LHCN-M2 (cell line): ENCODE measurements around the gene NRM. TPM values are rescaled to one million over a fixed set of nuclear protein-coding genes. Genes with fewer than 3 reads are reported as not detected.

ENCODE experiments used
- DNase-seq: peaks from one replicate; pipeline ENCODE4 v3.0.0-alpha.2; 2012; ENCODE audit warnings: low read depth
- total RNA-seq: library from RNA; depleted of rRNA; stranded (reverse); fragments of >200 nt; gene quantifications from 2 replicates; pipeline ENCODE4 v1.2.3, GENCODE V29; 2014

The NRM gene
- total RNA-seq, 1 experiment from 2014 or later = 27.6 TPM

DNA sequence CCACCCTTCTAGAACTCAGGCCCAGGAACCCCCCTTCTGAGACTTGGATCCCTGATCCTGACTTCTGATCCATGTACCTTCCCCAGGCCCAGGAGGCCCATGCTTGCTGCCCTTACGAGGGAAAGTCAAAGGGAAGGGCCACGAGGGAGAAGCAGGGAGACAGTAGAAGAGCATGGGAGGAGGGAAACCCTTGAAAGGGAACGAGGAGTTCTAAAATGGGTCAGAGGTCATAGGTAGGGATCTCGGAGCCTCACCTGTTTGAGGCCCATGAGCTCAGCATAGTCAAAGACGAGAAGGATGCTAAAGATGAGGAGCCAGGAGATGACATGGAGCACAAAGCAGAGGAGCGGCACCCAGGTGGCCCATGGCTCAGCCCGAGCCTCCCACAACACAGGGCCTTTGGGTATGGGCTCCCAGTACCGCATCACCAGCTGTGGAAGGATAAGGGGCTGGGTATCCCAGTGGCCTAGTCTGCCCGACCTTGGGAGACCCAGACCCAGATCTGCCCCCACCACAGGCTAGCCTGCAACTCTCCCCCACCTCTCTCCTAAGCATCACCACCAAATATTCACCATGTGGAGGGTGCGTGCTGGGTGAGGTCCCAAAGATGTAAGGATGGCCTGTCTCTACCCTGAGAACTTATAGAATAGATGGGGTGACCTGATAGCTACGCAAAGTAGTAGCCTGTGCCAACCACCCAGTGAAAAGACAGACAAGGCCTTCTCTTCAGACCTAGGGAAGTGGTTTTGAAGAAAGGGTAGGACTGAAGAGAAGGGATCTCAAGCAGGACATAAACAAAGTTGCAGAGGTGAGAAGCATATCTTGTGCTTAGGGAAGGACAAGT, 1.5 kb downstream of the NRM start:
- no peak for DNase-seq

DNA sequence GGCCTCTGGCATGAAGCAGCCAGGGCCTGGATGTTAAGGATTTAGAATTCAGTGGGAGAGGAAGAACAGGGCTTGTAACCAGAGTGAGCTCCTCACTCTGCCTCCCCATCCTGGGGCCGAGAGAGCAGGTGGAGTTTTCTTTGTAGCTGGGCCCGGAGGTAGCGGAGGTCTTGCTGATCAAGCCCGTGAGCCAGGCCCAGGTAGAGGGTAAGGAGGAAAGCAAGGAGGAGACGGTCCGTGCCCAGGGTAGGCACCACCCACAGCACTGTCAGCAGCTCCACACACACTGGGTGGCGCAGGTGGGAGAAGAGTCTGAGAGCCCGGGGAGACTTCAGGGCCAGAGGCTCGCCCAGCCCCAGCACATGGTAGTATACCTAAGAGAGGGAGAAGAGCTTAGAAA, 2.2 kb downstream of the NRM start:
- DNase-seq = no peak

- peak; percentile 70 for DNase-seq
These were observed 2.9 kb downstream of the NRM start for GRCh38 chr6:30687659-30688431.

DNA sequence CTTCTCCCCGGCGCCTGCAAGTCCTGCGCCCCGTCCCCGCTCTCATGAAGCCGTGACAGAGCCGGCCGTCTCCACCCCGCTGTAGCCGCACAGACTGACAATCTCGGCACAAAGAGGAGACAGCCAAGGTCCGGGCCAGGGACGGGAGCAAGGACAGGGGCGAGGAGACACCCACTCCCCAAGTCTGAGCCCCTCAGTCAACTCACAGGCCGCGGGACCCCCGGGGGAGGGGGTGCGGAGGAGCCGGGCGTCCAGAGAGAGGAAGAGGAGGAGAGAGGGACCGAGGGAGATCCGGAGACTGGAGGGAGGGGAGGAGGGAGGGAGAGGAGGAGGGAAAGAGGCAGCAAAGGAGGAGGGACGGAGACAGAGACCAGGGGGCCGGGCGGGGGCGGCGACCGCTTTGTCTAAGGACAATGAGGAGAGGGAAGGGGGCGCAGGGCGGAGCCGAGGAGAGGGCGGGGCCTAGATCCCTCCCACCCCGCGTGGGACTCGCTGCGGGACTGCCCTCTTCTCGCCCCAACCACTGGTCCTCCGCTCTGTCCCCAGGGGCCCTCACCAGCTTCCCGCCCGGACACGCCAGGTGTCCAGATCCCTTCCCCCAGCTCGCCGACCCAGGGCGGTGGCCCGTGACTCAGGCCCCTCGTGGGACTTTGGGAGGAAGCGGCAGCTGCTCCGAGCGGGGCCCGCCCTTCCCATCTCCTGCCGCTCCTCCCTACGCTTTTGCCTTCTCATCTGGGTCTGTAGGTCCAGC, 3.7 kb downstream of the NRM start:
- DNase-seq = peak; percentile 100

- DNase-seq = peak; percentile 70
These were observed 4.5 kb downstream of the NRM start, which contains the start of gene PPP1R18 for GRCh38 chr6:30686009-30686907. PPP1R18 (minus strand) TSS chr6:30686645; CDS start chr6:30686018, 627 bp downstream.

- DNase-seq = peak; percentile 42
These were observed 5.4 kb downstream of the NRM start for GRCh38 chr6:30685157-30686008.

DNA sequence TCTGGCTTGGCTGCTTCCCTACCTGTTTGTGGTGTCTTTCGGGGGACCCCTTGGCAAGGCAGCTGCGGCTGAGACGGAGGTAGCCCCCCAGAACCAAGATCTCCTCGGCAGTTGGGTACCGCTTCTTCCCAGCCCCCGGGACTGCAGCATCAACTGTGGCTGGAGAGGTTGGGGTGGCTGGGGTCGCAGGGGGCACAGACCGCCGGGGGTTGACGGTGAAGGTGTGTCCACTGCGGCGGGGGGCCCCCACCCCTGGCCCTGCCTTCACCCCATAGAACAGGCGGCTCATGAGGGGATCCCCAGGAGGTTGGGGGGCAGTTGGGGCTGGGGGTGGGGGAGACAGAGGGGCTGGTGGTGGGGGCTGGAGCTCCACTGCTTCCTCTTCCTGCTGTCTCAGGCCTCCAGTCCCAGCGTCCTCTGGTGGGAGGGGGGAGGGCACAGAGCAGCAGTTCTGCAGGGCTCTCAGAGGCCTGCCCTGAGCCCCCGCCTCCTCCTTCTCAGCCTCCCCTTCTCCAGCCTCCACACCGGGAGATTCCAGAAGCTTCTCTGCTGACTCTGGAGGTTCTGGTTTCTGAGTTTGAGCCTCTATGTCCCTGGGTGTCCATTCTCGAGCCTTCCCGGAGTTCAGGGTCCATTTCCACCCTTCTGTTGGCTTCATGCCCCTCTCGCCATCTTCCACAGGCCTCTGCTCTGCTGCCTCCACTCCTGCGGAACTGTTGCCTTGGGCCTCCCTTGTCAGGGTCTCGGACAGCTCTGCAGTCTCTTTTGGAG, 6.2 kb downstream of the NRM start:
- DNase-seq = no peak

DNA sequence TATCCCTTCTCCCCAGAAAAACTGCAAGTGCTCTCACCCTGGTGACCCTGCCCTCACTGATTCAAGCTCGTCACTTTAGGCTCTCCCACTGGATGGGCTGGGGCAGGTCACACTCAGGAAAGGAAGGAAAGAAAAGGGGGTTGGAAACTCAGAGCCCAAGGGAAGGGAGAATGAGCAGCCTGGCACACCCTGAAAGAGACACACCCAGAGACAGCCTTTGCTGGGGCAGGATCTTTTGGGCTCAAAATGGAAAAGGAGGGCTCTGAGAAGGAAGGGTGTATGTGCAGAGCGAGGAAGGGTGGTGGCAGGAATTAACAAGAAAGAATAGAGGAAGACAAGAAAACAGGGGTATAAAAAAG, 6.8 kb downstream of the NRM start:
- DNase-seq = no peak

- DNase-seq = no peak
These were observed 7.4 kb downstream of the NRM start for GRCh38 chr6:30683183-30683979.

DNA sequence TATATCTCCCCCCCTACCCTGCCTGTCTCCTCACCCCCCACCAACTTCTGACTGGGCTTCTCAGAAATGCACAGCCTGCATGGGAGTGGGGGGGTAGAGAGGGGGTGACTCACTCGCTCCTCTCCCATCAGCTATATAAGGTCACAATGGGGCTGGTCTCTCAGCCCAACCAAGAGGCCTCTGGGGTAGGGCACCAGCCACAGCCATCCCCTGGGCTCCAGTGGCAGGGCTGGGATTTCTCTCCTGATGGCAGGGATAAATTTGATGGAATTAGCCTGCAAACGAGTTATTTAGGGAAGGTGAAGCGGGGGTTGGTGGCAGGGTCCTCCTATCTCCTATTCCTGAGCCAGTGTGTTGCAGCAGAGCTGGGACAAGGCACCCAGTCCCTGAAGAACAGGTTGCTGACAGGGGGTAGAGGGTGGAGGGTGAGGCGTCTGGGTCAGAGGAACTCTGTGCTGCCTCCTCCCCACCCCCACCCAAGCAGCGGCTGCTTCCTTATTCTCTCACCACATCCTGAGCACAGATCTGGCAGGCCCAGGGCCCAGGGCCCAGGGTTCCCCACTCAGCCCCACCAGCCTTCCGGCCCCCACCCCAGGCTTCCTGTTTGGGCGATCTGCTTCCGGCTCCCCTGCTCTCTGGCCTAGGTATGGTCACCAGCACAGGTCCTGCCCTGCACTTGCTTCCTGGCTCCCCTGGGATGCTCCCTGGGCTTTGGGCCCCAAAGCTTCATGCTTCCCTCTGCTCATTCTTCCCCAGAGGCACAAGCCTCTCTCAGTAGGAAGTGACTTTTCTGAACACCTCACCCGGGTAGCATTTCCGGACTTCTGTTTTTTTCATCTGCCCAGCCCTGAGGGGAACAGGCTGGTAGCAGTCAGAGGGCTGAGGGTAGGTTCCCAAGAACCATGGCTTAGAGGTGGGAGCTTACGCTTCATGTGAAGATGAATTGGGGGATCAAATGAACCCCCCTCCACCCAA, 8.4 kb downstream of the NRM start:
- peak; percentile 81 for DNase-seq

GRCh38 chr6:30681766-30682142, 9.0 kb downstream of the NRM start:
- no peak for DNase-seq

GRCh38 chr6:30679765-30680535, 10.8 kb downstream of the NRM start:
- no peak for DNase-seq

- peak; percentile 67 for DNase-seq
These were observed 11.6 kb downstream of the NRM start for GRCh38 chr6:30678964-30679726.

DNA sequence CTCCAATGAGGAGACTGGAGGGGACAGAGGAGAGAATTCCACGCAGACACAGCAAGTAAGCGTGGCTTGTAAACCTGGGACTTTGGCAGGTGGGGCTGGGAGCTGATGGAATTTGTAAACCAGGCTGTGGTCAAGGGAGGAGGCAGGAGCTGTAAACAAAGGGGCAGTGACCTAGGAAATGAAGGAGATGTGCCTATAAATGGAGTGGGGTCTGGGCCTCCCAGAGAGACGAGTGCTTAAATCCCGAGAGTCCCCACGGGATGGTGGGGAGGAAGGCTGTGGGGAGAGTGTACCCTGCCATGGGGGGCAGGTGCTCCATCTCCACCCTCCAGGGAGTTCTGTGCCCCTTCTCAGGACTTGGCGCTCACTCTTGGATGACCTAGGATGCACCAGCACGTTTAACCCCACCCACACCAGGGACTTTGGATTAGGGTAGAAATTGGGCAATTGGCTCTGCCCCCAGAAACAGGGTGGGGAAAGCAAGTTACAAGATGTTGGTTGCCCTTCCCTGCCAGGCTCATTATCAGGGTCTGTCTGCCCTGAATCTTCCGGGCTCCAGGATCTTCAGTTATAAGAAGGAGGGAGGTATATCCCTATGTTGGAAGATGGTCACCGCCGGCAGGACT, 14.0 kb downstream of the NRM start:
- DNase-seq = no peak
